Right lobe of liver (tissue), 6 donors: ENCODE results near the gene TSHR. TPM values are rescaled to one million over a fixed set of nuclear protein-coding genes. Genes with fewer than 3 reads are reported as not detected.

ENCODE experiments used
- ATAC-seq, 4 donors: fragments of 200-7000 bp; cut with Tn5 transposase; one replicate each; pipeline ENCODE4 v1.9.1; 2020; ENCODE audit warnings: mild to moderate bottlenecking in 4 of 4, moderate library complexity in 4 of 4
- DNase-seq, 3 donors: peaks; one replicate each; pipeline ENCODE4 v3.0.0-alpha.2; 2020
- H3K27ac ChIP-seq, 3 donors: fragments of 200-600 bp; one replicate each; pipeline ENCODE4 v1.8.0; 2022
- H3K27me3 ChIP-seq, 2 donors: fragments of 200-600 bp; one replicate each; pipeline ENCODE4 v1.8.0; 2022
- H3K36me3 ChIP-seq, 4 donors: fragments of 200-600 bp; sonication (generic) in 1 of 4; one replicate each; pipeline versions ENCODE4 v1.5.1 to v1.8.0; 2017 to 2022; ENCODE audit warnings: control low read depth in 1 of 4
- H3K4me1 ChIP-seq, 4 donors: fragments of 200-600 bp; sonication (generic) in 1 of 4; one replicate each; pipeline versions ENCODE4 v1.5.1 to v1.8.0; 2017 to 2022; ENCODE audit warnings: control low read depth in 1 of 4
- H3K4me3 ChIP-seq, 3 donors: fragments of 200-600 bp; one replicate each; pipeline ENCODE4 v1.8.0; 2022
- H3K9me3 ChIP-seq, 4 donors: fragments of 200-600 bp; sonication (generic) in 1 of 4; one replicate each; pipeline versions ENCODE4 v1.5.1 to v1.8.0; 2017 to 2022; ENCODE audit warnings: control low read depth in 1 of 4
- POLR2A ChIP-seq: fragments of 450-650 bp; IDR thresholded peaks from one replicate; pipeline ENCODE4 v1.6.1; 2017; ENCODE audit warnings: antibody characterized with exemption, mild to moderate bottlenecking
- WGBS: methylation state at CpG from one replicate; pipeline ENCODE4 v1.1.6; 2018; ENCODE audit warnings: low coverage, low lambda C conversion rate; ENCODE audit not compliant: insufficient coverage; ENCODE audit errors: missing lambda C conversion rate; 5-methylcytosine and 5-hydroxymethylcytosine counted together
- intact Hi-C, 2 donors: fragments of 100-400 bp; cut with DNase I; formaldehyde crosslinking; loops; one replicate each; pipeline versions ENCODE4 v1.11.2 to v1.14.1; 2022
- total RNA-seq, 6 experiments: library from RNA; depleted of rRNA in 2 of 6; stranded (reverse); fragments of >200 nt in 2 of 6; fragmentation: NEBNext Ultra II Directional in 3 of 6; extraction: Animal tissue kit (Norgen Biotek cat#: 25700) in 3 of 6; gene quantifications; one replicate each; pipeline versions ENCODE4 v1.1.0 to v1.2.4, GENCODE V29; 2016 to 2023
- TF ChIP-seq, protein P1 (sequence below), 4 donors: fragments of 200-600 bp in 3 of 4; fragments of 450-650 bp in 1 of 4; IDR thresholded peaks; one replicate each; pipeline versions ENCODE4 v1.5.1 to v1.8.0; 2016 to 2022; ENCODE audit warnings: antibody characterized with exemption in 4 of 4, mild to moderate bottlenecking in 2 of 4
- donor health status: DM: no; HTN: yes; CAD: no.
- donor health status: DM: no; HTN: no; CAD: no.
- donor health status: DM: no; HTN: no; CAD: no.
- donor health status: DM: no; HTN: yes; CAD: no.
- donor health status: DM: no; HTN: yes; CAD: no.

TSHR gene
- total RNA-seq, 6 experiments from 2014 or later, result 0.37 TPM; not detected in 5

DNA sequence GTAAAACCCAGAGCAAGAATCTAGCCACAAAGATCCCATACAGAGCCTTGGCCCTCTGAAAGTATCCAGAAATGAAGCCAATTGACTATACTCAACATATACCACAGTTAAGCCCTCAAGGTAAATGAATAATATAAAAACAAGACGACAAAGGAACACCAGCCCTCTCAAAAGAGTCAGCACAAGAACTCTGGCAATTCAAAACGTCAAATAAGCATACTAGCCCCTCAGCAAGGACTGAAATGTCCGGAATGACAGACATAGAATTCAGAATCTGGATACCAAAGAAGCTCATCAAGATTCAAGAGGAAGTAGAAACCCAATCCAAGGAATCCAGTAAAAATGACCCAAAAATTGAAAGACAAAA, 215.4 kb downstream of the TSHR start:
- H3K4me1 ChIP-seq, result peaks cover 0 to 12% (median 3%) of the 10 kb centered on the region in 4 donors
- no peak for DNase-seq
- H3K36me3 ChIP-seq, result no peaks in the 10 kb centered on the region
- ATAC-seq, result no peak
- H3K9me3 ChIP-seq, result no peaks in the 10 kb centered on the region
- peak overlapping the region in 2 of 3 donors; percentile 60 to 82 for H3K4me3 ChIP-seq
- H3K27ac ChIP-seq, result peak overlapping the region in 2 of 3 donors; percentile 91 to 92
- intact Hi-C loops, result no loop called here
- WGBS, result 8% methylated on average over 3 of the region's 3 CpGs
- TF ChIP-seq POLR2A, result no peak
- TF ChIP-seq, protein P1, sequence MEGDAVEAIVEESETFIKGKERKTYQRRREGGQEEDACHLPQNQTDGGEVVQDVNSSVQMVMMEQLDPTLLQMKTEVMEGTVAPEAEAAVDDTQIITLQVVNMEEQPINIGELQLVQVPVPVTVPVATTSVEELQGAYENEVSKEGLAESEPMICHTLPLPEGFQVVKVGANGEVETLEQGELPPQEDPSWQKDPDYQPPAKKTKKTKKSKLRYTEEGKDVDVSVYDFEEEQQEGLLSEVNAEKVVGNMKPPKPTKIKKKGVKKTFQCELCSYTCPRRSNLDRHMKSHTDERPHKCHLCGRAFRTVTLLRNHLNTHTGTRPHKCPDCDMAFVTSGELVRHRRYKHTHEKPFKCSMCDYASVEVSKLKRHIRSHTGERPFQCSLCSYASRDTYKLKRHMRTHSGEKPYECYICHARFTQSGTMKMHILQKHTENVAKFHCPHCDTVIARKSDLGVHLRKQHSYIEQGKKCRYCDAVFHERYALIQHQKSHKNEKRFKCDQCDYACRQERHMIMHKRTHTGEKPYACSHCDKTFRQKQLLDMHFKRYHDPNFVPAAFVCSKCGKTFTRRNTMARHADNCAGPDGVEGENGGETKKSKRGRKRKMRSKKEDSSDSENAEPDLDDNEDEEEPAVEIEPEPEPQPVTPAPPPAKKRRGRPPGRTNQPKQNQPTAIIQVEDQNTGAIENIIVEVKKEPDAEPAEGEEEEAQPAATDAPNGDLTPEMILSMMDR (IDR thresholded peaks at IDR 0.05), result no peak
- no peaks in the 10 kb centered on the region for H3K27me3 ChIP-seq

DNA sequence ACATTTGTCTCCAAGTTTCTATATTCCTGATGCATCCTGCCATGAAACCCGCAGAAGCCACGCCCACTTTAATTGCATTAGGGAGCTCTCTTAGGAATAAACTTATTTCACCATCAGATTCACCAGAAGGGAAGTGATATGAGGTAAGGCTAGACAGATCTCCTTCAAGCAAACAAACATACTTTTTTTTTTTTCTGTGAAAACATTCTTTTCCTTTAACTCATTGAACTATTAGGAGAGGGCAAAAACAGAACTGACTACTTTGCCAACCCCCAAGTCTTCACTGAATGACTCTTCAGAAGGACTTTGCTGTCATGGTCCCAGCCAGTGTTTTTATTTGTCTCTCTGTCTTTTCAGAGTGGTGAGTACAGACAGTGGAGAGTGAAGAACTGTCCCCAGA, 216.9 kb downstream of the TSHR start:
- DNase-seq (no peak), ATAC-seq (no peak)
- Histone ChIP-seq H3K27ac (no peak overlapping the region), H3K27me3 (no peaks in the 10 kb centered on the region), H3K9me3 (no peaks in the 10 kb centered on the region), H3K4me1 (peaks cover 0 to 12% (median 3%) of the 10 kb centered on the region in 4 donors), H3K4me3 (no peak overlapping the region), H3K36me3 (no peaks in the 10 kb centered on the region)
- TF ChIP-seq, protein P1 (IDR thresholded peaks at IDR 0.05), result no peak
- TF ChIP-seq POLR2A, result no peak
- 77% methylated on average over 2 of the region's 2 CpGs for WGBS
- intact Hi-C loops, result no loop called here

DNA sequence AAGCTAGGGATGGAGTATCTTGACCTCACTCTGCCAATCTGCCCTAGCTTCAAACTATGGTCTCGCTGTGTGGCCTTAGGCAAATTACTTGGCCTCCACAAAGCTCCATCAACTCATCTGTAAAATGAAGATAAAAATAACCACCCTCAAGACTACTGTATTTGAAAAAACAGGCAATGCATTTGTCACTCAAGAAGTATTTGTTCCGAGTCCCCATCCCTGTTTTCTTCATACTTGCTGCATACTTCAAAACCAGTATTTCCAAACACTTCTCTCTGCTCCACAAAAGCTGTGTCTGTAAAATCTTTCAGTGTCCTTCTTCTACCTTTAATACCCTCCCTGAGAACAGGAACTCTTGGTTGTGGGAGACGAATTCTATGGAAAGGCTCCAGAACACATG, 217.5 kb downstream of the TSHR start:
- Histone ChIP-seq H3K36me3 (no peaks in the 10 kb centered on the region), H3K27ac (no peak overlapping the region), H3K4me1 (peaks cover 0 to 15% (median 3%) of the 10 kb centered on the region in 4 donors), H3K27me3 (no peaks in the 10 kb centered on the region), H3K9me3 (no peaks in the 10 kb centered on the region), H3K4me3 (no peak overlapping the region)
- ATAC-seq, result no peak
- intact Hi-C loops, result no loop called here
- WGBS, result 93% methylated on average over 3 of the region's 3 CpGs
- no peak for DNase-seq
- no peak for TF ChIP-seq POLR2A
- TF ChIP-seq, protein P1 (IDR thresholded peaks at IDR 0.05), result no peak

DNA sequence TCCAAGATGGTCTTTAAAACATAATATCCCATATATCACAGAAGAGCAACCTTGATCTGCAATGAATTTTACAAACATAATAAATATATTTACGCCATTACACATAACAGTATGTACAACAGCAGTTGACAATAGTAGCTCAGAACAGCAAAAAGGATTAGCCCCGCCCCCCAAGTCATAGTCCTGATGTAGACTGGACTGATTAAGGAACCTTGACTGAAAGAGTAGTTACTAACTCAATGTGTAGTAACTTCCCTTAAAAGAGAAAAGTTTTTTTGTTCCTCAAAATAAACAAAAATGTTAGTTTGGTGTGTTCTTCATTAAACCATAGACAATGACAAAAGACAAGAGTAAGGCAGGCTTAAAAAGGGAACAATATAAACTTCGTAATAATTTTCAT, 220.8 kb downstream of the TSHR start:
- no peaks in the 10 kb centered on the region for H3K36me3 ChIP-seq
- DNase-seq (peak in 1 of 3 donors; percentile 38), ATAC-seq (peak in 3 of 4 donors; percentile 46 to 66 (median 52))
- WGBS, result 75% methylated on average over 3 of the region's 3 CpGs
- intact Hi-C loops, result no loop called here
- TF ChIP-seq POLR2A, result no peak
- TF ChIP-seq, protein P1 (IDR thresholded peaks at IDR 0.05), result no peak
- peak overlapping the region in 1 of 3 donors; percentile 25 for H3K27ac ChIP-seq
- H3K27me3 ChIP-seq, result no peaks in the 10 kb centered on the region
- peaks cover 0 to 13% (median 2%) of the 10 kb centered on the region in 4 donors for H3K4me1 ChIP-seq
- H3K4me3 ChIP-seq, result no peak overlapping the region
- no peaks in the 10 kb centered on the region for H3K9me3 ChIP-seq

DNA sequence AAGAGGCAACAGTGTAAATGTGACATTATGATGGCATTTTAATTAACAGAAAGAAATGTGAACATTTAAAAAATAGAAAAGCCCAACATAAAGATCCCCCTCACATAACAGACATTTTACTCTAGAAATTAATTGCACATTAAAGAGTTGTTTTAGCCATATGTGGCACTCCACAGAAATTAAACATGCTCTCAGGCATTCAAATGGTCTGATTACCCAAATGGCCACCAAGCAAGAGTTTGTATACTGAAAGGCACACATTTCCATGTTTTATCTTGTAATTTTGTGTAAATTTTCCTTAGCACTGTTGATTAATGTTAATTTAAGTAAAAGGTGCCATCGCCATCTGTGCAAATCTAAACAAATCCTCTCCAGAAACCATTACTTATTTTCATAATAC, 221.8 kb downstream of the TSHR start:
- intact Hi-C loops, result no loop called here

More for the DNA sequence above, 221.8 kb downstream of the TSHR start:
- Histone ChIP-seq H3K4me1 (peaks cover 0 to 12% (median 2%) of the 10 kb centered on the region in 4 donors), H3K4me3 (peak overlapping the region in 2 of 3 donors; percentile 25 to 45), H3K27ac (peak overlapping the region; percentile 25 to 80 (median 53)), H3K36me3 (no peaks in the 10 kb centered on the region), H3K9me3 (no peaks in the 10 kb centered on the region), H3K27me3 (no peaks in the 10 kb centered on the region)
- ATAC-seq, result peak; percentile 28 to 41 (median 36)
- no peak for TF ChIP-seq POLR2A
- TF ChIP-seq, protein P1 (IDR thresholded peaks at IDR 0.05), result no peak
- DNase-seq, result no peak
- 24% methylated on average over 1 of the region's 1 CpG for WGBS
